HG02610 (cell line): Measurements from ENCODE around the gene OR2T27.
"Not testable (repeated sequence)": the region's sequence is repeated elsewhere in the genome, so short reads cannot be mapped to it uniquely, and the experiment has no call there.

Experiments used
- ATAC-seq: cut with Tn5 transposase; IDR thresholded peaks from one replicate; pipeline ENCODE4 v1.9.1; 2021; ENCODE audit warnings: mild to moderate bottlenecking, moderate library complexity; ENCODE audit not compliant: unreplicated experiment

OR2T27 gene

DNA sequence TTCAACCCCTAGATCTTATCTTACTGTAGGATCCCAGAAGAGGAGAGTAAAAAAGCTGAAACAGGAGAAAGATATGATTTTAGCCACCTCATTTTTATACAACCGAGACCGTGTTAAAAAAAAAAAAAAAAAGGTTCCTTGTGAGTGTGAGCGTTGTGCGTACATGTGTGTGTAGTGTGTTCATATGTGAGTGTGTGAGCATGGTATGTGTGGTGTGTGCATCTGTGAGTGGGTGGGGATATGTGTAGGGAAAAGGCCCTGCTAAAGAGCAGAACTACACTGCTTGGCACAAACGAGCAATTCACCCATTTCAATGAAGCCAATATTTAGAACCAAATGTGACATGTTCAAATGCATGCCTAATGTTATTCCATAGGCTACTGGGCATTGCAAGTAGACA is 13.7 kb downstream of the OR2T27 start:
- ATAC-seq, result not testable (repeated sequence)

DNA sequence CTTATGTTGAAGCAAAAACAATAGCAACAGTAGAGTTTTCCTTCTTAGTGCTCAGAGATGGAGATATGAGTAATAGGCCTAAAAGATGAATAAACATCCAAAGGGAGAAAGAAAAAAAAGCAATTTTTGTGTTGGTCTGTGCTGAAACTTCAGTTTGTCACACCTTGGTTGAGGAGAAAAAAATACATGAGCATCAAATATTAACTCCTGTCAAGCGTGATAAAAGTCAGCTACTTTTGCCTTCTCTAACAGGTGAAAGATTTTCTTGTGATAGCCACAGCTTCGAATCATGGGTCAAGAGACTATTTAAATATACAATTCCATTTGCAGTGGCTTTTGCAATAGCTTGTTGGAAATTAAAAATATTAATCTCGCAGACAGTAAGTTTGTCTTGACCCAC is 14.4 kb downstream of the OR2T27 start:
- peak; percentile 37 for ATAC-seq

DNA sequence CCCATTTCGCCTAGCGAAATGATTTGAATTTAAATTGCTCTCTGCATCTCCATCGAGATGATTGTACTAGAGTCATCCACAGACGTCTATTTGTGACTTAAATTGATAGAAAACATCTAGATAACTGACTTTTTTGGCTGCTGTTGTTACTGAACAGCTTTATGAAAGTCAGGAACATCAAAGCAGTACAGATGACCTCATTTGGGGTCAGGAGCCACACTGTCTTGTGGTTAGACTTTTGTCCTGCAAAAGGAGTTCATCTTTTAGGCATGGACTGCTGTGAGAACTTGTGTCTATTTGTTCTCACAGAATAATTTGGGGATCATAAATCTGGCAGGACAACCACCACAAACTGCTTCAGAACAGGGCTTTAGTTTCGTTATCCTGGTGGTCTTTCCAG is 15.7 kb downstream of the OR2T27 start:
- ATAC-seq, result peak; percentile 43

DNA sequence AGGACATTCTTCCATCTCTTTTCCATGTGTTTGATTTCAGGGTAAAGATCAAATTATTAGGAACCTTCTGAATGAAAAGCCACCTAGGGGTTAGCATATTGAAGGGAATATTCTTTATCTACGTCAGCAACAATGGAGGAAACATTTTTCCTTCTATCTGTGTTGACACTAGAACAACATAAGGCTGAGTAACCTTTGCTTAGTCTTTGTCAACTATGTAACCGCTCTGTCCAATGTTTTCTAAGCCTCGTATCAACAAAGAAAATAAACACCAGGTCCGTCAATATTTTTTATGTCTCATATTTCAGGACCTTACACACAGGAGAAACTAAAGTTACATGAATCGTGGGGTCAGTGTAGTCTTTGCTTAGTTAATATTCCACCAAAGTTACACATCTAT is 18.7 kb downstream of the OR2T27 start:
- ATAC-seq, result not testable (repeated sequence)

DNA sequence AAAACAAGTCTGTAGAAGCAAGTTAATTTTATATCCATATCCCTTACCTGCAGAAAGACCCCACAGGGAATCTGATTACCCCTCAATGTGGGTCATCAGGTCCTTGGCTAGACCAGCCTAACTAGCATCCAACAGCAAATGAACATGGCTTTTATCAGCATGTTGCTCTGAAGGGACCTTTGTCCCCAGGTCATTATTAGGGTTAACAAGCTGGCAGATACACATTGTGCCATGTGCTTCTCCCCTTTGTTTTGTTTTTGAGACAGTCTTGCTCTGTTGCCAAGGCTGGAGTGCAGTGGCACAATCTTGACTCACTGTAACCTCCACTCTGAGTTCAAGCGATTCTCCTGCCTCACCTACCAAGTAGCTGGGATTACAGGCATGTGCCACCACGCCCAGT is 20.3 kb downstream of the OR2T27 start, which contains the start of gene OR2T11:
Gene OR2T11 (minus strand): TSS at position 101 of the 400 bp plus-strand sequence. CDS start 7,963 bp downstream, outside the sequence.
- ATAC-seq, result not testable (repeated sequence)

DNA sequence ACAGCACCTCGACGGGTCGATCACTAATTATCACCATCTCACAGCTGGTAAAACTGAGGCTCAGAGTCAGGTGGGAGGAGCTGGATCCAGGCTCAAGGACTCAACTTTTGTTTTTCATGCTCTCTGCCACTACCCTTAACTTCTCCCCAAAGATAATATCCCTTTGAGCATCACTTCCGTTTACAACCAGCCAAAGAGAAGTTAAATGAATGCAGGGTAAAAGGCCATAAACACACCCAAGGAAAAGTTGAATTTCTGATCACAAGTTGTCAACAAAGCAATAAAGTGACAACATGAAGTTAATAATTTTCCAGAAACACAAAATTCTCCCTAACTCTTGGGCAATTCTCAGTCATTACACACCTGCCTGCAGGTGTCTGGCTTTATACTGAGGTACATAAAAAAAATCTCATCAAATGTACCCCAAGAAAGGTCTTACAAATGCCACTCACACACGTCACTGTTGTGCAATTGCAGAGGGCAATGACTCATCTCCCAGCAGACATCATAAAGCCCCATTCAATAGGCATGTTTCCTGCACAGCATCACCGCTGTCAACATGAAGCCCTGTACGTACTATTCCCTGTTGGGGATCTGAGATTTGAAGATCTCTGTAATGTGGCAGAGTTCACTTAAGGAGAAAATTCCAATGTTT is 23.8 kb downstream of the OR2T27 start:
- ATAC-seq, result no peak

DNA sequence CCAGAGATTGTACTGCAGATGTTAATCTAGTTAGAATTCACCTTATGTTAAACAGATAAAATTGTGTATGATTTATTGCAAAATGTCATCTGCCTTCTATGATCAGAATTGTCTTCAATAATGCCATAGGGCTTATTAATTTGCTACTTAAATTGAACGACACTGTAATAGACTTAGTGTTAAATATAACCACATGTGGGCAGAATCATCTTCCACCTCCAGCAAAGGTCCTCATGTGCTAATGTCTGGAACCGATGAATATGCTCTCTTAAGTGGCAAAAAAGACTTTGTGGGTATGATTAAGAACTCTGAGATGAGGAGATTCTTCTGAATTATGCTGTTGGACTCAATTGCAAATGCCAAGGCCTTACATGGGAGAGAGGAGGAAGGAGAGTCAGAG is 24.8 kb downstream of the OR2T27 start:
- ATAC-seq, result no peak

DNA sequence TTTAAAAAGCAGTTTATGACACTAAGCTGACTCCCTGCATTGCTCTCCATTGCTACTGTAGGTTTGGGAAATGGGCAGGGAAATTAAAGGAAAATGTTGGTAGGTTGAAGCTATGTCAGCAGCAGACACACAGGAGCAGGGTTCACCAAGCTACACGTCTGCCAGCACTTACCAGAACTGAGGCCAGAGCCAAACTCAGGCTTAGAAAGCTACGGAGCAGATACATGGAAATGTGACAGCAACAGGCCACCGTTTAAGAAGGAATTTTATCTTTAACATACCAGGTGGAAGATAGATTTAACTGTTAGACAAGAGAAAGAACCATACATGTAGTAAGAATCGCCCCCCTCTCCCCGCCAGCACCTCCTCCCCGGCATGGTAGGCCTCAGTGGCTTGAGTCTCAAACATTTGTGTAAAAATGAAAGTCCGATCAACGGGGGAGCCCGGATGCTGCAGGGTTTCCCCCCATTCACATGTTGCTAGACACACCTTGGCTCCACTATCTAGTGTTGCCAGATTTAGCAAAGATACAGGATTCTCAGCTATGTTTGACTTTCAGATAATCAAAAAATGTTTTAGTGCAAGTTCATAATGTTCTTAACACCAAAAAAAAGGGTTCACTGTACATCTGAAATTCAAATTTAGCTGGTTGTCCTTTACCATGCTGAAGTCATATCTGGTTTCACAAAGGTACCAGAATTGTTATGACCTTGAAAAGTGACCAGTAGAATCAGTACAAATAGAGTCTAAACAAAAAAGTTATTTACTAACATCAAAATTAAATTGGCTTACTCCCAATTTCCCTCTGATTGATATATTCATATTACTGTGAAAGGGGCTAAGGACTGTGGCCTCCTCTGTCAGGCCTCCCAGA is 27.1 kb downstream of the OR2T27 start:
- ATAC-seq, result peak; percentile 95

DNA sequence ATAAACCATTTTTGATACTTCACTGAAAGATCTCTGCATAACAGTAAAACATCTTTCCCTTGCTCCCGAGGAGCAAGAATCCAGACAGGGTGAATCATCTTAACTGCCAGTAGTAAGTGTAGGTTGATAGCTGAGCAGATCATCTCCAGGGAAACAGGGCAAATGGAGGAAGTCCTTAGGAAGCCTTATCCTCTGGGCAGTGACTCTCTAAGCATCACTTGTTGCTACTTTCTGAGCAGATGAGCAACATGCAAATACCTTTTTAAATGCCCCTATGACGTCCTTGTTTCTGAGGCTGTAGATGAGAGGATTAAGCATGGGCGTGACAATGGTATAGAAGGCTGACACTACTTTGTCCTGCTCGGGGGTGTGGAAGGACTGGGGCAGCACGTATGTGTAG is 29.4 kb downstream of the OR2T27 start:
- ATAC-seq, result no peak

DNA sequence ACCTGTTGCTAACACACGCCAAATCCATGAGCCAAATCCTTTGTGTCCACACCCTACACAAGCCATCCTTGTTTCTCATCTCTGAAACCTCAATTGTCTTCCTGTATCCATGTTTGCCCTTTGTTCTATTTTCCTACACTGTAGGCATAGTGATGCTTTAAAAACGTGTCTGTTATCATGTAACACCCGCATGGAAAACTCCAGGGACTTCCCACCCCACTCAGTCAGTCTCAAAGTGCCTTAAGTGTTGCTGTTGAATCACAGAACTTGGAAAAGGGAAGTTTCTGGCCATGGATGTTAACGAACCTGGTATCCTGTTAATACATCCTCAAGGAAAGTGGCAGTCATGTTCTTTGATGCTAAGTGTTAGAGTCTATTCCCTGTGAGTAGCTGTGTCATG is 30.2 kb downstream of the OR2T27 start:
- ATAC-seq, result no peak

DNA sequence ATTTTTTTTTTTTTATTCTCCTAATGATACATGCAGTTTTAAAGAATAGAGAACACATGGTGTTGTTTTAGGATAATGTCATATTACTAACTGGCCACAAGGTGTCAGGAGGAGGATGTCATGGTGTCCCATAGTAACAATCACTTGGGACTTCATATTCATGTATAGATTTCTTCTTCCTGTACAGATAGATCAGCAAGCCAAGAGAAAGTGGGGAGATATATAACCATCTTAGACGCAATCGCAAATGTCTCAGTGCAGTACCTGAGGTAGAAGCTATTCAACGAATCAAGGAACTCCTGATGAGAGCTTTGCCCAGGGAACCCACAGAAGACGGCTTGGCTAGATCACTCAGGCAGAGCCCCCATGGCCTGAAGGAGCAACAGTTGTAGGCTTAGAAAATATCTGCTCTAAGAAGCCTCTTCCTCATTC is 32.7 kb downstream of the OR2T27 start:
- peak; percentile 90 for ATAC-seq

DNA sequence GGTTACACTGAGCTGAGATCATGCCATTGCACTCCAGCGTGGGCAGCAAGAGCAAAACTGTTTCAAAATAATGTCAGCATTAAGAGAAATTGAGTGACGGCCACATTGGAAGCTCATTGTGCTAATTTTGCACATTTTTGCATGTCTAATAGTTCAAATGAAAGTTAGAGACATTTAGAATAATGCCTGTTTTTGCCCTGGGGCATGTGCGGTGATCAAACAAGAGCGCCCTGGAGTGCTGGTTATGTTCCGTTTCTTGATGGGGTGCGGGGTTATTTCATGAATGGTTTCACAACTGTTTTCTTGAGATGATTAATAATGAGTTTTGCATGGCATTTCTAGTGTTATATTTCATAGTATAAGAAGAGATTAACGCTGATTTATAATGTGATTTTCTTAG is 33.6 kb downstream of the OR2T27 start:
- ATAC-seq, result no peak

DNA sequence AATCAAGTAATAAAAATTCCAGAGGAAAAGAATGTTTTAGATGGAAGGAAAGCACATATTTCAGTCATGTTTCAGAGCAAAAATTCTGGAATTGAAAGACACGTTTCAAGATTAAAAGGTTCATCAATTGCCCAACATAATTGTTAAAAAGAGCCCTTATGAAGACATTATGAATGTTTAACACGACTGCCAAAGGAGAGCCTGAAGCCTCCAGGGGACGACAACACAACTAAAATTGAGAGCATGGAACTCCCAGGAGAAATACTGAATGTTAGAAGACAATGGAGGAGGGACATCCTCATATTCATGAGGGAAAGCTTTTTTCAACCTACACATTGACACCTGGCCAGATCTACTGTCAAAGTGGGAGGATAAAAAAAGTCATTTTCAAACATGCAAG is 36.5 kb downstream of the OR2T27 start:
- no peak for ATAC-seq

DNA sequence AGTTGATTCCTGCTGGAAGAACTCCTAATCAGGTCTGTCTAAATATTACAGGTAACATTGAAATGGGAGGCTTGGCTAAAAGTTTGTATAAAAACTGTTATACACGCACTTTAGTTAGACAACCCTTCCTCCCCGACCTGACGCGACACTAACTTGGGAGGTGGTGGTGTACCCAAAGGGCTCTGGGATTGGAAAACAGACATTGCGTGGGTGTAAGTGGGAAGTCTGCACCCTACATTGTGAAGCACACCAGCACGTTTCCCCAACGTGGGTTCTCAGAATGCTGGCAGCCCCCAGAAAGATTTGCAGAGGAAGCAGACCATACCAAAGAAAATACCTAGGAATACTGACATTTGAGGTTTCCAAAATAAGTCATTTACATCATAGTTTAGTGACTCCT is 37.2 kb downstream of the OR2T27 start:
- ATAC-seq, result no peak

DNA sequence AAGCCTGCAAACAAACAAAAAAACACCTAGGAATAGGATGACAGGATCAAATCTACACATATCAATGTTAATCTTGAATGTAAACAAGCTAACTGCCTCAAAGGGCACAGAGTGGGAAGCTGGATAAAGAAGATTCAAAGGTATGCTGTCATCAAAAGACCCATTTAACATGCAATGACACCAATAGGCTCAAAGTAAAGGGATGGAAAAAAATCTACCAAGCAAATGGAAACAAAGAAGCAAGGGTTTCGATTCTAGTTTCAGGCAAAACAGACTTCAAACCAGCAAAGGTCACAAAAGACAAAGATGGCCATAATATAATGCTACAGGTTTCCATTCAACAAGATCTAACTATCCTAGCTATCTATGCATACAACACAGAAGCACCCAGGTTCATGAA is 41.6 kb downstream of the OR2T27 start:
- no peak for ATAC-seq

DNA sequence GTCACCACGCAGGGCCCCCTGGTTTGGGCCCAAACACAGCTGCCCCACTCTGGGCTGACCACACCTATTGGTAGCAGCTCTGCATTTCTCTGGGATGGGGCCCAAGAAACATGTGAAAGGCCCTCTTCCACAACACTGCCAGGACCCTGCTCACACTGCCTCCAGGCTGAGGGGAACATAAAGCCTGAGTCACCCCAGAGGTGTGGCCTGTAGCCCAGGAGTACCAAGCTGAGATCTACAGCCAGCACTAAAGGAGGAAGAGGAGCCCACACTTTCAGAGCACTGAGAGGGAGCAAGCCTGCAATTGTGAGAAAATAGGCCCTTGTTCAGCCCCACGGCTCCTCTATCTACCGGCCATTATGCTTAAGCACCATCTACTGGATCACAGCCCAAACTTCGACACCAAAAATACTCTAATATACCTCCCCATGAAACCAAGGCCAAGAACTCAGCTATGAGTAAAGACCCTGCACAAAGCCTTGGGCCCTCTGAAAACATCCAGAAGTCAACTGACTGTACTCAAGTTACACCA is 43.4 kb downstream of the OR2T27 start:
- ATAC-seq, result no peak

DNA sequence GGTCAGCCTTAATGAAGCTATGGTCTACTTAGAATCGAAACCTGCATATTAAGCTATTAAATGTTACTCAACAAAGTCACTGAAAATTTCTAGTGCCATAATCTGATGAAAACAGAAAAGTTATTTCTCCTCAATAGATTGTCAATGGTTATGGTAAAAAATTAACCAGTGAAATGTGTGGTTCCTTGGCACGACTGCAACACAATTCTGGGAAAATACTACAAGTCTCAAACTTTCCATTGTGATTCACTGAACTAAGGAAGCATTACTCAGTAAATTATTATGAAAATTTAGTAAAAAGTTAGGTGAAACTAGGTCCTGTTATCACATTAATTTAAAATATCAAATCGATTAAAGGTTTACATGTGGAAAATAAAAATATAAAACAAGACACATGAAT is 45.0 kb downstream of the OR2T27 start:
- ATAC-seq, result no peak
